HG03280 (cell line): ENCODE measurements around the gene C14orf180.
"Not testable (repeated sequence)": the region's sequence is repeated elsewhere in the genome, so short reads cannot be mapped to it uniquely, and the experiment has no call there.

Experiments
- ATAC-seq: cut with Tn5 transposase; IDR thresholded peaks from one replicate; pipeline ENCODE4 v1.9.1; 2021; ENCODE audit warnings: mild to moderate bottlenecking, moderate library complexity; ENCODE audit not compliant: unreplicated experiment

Gene C14orf180

DNA sequence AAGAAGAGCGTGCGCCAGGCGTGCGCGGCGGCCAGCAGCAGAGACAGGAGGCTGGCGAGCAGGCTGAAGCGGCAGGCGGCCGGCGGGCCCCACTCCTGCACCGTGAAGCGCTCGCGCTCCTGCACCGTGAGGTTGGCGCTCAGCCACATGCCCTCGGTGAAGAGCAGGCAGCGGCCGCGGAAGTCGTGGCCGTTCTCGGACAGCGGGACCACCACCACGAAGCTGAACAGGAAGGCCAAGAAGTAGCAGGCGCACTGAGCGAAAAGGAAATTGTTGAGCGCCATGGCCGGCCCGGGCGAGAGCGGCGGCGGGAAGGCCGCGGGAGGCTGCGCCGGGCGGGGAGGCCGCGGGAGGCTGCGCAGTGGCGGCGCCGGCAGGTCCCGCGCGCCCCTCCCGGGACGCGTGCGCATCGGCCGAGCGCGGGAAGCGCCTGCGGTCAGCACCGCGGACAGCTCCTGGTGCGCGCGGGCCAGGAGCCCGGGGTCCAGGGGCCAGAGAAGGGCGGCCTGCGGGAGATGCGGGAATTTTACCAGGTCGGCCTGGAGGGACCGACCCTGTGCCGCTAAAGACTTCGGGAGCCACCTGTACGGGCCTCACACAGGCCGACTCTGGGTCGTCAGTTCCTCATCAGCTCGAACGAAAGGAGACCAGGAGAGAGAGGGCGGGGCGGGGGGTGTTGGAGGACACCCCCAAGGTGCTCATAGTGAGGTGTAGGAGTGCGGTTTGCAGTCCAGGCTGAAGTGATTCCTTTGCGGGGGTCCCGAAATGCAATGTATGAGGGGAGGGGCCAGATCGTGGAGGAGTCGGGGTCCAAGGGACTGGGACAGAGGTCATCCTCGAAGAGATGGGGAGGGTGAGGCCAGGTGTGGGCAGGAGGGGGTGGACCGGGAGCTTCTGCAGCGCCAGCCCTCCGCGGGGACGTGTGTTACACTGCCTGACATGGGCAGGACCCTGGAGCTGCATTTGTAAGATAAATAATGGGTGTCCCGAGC lies 25.2 kb downstream of the C14orf180 start, which contains the start of gene TMEM179:
Gene TMEM179 (minus strand): TSS at position 315 of the 992 bp plus-strand sequence. CDS start 31 bp downstream, at position 284.
- ATAC-seq: no peak

DNA sequence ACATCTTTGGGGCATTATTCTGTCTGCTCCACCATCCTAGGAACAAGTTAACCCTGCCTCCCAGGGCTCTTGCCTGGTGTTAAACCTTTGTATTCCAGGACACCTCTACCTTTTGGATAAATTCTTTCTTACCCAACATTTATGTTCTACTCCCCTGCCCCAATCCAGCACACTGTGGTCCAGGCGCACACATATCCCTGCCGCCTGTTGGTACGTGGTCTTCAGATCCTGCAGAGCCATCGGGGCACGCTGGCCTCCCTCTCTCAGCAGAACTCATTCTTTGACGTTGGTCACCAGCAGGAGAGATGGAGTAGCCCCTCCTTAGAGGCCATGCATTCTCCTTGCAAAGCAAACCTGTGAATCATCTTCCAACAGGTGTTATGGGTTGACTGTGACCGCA lies 30.1 kb downstream of the C14orf180 start:
- ATAC-seq: no peak

DNA sequence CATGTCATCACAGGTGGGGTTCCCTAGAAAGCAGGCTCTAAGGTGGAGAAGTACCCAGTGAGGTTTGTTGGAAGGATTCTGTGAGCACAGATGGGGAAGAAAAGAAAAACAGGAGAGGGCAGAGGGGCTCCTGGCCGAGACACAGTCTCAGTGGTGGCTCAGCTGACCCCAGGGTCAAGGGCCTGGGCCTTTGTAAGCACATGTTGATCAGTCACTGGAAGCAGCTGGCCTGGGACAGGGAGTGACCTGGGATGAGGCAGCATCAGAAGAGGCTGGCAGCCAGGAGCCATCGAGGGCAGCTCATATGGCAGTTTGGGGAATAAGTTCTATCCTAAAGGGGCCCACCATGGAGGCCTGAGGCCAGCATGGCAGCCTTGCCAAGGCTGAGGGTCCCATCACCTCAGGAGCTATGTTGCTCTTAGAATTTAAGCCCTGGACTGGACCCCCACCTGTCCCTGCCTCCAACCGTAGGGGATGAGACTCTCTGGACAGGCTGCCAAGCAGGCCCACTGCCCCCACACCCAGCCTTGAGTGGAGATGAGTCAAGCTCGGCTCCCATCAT lies 31.3 kb downstream of the C14orf180 start:
- ATAC-seq: no peak

DNA sequence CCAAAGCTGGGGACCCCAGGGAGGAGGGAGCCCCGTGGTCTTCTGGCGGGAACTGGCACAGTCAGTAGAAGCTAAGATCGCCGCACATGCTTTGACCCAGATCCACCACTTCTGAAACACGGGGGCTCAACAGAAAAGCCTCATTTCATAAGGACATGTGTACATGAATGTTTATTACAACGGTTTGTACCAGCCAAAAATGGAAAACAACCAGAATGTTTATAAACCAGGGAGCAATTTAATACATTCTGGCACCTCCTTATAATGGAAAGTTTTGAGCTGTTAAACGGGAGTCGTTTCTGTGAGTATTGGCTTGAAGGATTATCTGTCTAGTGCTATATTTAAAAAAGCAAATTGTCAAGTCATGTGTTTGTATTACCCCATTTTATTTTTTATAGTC lies 32.3 kb downstream of the C14orf180 start:
- no peak for ATAC-seq

DNA sequence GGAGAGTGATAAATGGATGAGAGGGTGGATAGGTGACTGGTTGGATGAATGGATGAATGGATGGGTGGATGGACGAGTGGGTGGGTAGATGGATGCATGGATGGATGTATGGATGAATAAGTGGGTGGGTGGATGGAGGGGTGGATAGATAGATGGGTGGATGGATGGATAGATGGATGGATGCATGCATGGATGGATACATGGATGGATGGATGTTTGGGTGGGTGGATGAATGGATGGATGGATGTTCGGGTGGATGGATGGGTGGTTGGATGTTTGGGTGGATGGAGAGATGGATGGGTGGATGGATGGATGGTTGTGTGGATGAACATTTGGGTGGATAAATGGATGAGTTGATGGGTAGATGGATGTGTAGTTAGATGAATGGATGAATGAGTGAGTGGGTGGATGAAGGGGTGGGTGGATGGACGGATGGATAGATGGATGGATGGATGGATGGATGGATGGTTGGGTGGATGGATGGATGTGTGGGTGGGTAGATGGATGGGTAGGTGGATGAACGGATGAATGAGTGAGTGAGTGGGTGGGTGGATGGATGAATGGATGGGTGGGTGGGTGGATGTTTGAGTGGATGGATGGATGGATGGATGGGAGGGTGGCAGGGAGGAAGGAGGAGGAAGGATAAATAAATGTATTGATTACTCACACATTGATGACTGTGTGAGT lies 34.7 kb downstream of the C14orf180 start:
- ATAC-seq: no peak

DNA sequence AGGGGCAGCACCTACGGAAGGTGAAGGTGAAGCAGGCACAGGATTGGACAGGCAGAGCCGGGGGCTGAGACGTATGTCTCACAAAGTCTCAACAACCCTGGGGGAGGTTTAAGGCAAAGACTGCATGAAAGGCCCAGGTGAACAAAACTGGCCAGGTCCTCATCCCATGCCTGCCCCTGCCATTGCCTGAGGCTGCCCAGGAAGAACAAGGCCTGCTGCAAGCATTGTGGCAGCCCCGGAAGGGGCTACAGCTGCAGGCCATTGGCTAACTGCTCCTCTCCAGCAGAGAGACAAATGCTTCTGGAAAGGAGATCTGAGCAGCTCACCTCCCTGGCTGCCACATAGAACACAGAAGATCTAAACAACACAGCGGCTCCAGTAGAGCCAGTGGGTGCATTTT lies 45.4 kb downstream of the C14orf180 start:
- ATAC-seq: no peak

DNA sequence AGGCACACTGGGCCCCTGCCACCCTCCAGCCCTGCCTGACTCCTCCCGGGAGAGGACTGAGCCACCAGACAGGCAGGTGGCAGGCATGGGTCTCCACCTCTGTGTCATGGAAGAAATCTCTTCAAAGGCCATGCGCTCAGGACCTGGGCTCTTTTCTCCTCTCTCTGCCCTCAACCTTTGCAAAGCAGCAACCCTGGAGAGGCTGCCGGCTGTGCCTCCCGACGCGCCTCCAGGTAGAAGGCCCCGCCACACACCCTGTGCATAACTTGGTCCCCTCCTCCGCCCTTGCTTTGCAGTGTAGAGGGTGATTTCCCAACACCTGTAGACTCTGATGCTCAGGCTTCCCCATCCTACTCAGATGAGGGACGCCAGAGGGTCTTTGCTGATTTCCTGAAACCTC lies 53.2 kb downstream of the C14orf180 start:
- ATAC-seq: no peak

DNA sequence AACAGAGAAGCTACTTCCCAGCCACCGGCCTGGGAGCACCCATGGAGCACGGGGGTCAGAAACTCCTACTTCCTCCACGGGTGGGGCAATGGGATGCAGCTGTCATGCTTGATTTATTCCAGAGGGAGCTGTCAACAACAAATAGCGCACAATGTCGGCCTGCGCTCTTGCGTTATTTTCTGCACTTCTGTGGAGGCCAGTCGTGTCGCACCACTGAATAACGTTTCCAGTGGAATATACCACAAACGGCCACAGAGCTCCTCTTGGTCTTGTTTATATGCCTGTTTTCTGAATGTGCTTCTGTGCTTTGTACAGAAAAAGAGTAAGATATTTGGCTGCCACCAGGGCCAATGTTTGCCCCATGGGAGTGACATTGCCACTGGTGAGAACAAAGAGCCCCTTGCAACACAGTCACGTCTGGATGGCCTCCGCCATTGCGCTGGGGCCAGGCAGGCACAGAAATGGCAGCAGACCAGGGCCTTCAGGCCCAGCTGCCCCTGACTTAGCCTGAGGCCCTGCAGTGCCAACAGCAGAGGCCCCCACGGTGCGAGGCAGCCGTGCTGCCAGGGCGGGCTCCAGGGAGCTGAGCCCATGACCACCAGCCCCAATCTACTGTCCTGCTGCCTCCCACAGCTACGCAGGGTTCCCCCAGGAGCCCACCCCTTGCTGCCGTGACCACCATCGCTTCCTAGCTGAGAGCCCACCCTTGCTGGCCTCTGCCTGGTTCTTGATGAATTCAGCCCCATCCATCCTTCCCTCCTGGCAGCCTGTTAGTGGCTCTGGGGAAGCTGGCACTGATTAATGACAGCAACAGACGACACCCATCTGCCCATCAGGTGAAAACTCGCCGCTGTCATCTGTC lies 53.9 kb downstream of the C14orf180 start:
- no peak for ATAC-seq

DNA sequence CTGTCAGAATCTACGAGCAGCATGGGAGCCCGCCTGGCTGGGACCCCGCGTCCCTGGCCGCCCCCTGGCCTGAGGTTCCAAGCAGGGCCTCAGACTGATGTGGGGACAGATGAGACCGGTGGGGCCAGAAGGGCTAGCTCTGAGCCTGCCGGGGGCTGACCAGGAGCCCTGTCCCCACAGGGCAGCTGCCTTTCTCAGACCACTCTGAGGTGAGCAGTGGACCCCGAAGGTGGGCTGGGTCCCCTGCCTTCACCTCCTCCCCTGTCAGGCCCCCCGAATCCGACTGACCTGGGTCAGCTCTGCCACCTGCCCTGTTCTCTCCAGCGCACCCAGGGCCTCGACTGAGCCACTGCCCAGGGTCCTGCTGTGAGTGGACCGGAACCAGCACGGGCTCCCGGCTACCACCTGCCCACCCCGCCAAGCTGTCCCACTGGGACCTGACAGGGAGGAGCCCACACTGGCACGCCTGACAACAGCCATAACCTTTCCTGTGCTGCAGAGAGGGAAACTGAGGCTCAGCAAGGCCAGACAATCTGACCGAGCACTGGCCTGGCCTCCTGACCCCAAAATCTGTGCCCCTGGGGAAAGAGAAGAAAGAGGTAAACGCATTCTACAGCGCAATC lies 54.7 kb downstream of the C14orf180 start:
- ATAC-seq: no peak

DNA sequence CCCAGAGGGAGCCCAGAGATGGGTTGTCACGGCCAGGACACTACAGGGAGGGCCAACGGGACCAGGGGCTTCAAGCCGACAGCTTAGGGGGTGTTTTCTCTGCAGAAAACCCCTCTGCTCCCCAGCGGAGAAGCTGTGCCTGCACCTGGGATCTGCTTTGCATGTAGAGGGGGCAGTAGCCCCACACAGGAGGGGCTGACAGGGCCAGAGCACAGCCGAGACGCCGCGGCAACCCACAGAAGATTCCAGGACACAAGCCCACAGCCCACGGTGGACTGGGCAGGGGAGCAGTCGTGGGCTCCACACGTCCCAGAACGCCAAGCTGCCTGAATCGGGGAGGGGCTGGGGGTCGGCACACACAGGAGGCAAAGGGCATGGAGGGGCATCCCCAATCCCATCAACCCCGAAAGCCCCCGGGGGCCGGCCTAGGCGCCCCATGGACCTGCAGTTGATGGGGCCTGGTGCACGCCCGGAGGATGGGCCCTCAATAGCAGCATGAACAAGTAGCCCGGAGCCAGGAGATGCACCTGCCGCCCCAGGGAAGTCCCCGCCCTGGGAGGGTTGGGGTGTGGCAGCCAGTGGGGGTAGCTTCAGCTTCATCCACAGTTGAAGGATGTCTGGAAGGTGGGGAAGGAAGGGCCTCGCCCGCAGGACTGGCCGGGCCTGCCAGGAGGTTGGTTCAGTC lies 55.5 kb downstream of the C14orf180 start:
- no peak for ATAC-seq

DNA sequence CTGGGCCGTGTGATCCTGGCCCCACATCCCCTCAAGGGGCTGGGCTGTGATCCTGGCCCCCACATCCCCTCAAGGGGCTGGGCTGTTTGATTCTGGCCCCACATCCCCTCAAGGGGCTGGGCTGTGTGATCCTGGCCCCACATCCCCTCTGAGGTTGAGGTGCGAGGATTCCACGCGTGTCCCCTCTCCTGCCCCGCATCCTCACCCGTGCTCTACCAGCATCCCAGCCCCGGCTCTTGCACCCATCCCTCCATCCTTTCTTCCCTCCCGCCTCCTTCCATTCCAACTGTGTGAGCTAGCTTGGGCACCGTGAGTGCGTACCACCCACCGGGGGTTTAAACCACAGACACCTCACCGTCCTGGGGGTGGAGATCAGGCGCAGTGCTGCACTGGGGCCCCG lies 56.2 kb downstream of the C14orf180 start:
- ATAC-seq: no peak

DNA sequence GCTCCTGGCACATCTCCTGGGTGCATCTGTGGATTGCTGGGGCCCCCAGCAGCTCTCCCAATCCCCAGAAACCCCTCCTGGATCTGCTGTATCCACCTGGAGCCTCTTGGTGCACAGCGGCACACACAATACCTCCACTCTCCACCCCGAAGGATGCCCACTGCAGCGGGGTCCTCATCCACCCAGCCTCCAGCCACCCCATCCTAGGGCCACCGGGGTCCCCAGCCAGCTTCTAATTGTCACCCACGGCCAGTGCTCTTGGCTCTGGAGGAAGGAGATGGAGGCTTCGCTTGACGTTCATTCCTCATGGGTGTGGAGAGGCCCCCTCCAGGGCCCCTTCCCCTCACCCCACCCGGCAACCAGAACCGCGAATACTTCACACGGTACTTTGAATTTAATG lies 56.6 kb downstream of the C14orf180 start:
- no peak for ATAC-seq

DNA sequence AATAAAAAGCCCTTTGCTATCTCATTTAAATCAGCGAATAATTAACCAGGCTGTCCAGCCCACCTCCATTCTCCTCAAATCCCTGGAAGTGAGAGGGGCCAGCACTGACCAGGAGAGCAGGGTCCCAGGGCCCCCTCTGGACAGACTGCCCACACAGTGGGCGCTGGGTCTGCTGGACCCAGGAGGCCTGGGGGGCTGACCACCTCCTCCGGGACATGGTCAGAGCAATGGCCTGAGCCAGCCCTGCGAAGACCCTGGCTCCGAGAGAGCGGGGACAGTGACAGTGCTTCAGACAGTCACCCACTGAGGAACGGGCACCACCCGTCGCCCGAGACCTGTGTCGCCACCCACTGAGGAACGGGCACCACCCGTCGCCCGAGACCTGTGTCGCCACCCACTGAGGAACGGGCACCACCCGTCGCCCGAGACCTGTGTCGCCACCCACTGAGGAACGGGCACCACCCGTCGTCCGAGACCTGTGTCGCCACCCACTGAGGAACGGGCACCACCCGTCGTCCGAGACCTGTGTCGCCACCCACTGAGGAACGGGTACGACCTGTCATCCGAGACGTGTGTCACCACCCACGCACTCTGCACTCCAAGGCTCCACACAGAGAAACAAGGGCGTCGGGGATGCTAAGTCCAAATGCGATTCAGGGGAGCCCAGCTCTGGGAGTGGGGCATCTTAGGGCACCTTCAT lies 57.4 kb downstream of the C14orf180 start:
- ATAC-seq: not testable (repeated sequence)

DNA sequence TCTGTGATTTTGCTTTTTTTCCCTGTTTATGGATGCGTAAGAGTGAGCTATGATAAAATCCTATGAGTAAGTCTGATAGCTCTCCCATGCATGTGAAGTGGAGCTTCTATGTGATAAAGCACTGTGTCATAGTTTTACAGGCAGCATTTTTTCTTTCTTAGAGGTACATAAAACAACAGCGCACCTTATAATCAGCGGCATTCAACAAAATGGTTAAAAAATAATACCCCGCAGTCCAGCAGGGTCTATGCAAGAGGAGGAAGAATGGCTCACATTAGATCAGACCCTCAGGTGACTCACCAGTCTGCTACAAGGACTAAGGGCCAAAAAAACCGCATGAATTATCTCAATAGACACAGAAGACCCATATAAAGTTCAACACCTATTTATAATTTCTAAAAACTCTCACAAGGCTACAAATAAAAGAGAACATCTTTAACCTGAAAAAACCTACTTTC lies 58.0 kb downstream of the C14orf180 start:
- no peak for ATAC-seq

DNA sequence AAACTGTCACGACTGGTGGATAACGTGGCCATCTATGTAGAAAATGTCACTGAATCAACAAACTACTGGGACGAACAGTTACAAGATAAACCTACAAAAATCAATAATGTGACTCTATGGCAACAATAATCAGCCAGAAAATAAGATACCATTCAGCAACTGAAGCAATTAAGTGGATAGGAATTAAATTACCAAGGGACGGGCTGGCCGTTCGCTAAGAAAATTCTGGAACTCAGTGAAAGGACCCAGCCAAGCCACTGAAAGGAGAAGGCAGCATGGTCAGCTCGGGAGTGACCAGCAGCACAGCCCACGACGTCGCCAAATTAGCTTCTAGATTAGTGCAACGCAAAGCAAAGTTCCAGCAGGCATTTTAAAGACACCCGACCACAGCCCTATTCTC lies 58.6 kb downstream of the C14orf180 start:
- no peak for ATAC-seq

DNA sequence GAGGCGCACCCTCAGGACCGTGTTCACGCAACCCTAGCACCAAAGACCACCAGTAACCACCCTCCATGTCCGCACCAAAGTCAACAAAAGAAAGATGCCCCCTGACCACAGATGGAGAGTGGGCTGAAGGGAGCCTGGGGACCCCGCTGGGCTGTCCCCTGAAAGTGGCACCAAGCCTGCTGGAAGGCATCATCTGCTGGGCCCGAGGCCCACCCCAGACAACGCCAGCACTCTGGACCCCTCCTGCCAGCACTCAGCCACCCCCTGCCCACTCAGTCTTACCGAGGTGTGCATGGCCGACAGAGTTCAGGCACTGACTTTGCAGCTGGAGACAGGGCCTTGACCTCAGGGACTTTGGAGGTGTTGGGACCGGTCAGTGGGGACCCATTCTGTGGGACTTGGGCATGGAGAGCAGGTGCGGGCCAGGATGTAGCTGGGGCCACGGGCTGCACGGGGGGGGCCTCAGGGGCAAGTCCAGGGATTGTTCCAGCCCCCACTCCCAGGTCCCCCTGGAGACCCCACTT lies 59.4 kb downstream of the C14orf180 start:
- no peak for ATAC-seq

DNA sequence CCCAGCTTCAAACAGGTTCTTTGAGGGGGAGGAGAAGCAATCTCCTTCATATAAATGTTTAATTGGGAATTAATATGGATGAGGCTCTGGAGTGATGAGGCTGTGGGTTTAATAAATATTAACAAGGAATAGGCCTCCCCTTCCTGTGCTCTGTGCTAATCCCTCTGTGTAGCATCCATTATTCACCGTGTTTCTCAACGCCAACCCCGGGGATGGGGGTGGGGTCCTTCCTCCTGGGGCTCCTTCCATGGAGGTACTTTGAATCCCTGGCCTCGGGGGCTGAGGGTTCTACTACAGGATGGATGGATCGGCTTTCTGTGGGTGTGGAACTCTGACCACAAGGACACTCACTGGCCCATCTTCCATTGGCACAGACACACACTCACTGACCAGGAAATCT lies 59.9 kb downstream of the C14orf180 start:
- no peak for ATAC-seq
